Germinal center (tissue), 1 donor: ENCODE data around the gene ADGRG1.
"Not testable (repeated sequence)": the region's sequence is repeated elsewhere in the genome, so short reads cannot be mapped to it uniquely, and the experiment has no call there.

Experiments
- DNase-seq: peaks from one replicate; pipeline ENCODE4 v3.0.0; 2012; ENCODE audit warnings: mixed read lengths, low spot score

Gene ADGRG1

DNA sequence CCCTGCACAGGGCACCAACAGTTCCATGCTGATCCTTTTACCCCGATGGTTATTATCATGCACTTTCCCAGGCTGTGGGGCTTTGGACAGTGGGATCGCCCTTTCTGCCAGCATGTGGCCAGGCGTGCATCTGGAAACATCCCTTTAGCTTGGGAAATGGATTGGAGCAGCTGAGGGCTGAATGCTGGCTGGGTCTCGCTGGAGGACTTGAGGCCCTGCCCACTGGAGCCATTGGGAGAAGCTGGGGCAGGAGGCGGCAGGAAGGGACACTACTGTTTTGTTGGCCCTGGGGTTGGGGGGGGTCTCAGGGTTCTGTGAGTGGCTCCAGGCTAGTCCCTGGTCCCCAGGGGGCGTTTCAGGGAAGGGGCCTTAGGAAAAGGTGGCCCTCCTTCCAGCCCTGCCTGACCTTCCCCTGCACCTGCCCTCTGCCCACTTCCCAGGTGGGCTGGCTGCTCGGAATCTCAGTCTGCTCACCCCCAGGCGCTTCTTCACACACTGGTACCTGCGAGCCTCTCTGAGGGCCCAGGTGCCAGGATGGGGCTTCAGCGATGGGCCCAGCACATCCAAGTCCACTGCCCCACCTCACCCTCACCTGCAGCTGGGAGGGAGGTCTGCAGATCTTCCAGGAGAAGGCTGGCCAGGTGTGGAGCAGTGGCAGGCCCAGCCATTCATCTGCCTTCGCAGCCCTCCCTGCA, 38.1 kb downstream of the ADGRG1 start:
- DNase-seq = no peak

DNA sequence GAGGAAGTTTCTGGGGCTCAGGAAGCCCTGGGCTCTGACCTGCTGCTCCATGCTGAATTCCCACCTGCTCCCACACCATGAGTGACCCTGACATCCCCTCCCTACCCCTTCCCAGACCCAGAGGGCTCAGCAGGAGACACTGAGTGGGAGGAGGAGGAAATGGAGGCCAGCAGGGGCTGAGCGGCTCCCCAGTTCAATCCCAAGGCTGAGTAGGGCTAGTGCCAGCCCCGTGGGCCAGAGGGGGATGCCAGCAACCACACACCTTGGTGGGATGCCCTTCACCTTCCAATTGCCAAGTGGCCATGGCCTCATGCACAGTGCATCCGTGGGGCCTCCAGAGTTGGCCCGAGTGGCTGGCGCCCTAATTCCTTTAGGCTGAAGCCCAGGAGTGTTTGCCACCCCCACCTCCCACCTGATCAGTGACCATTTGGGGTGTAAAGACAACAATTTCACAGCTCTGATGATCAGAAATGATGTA, 38.7 kb downstream of the ADGRG1 start:
- DNase-seq = no peak

DNA sequence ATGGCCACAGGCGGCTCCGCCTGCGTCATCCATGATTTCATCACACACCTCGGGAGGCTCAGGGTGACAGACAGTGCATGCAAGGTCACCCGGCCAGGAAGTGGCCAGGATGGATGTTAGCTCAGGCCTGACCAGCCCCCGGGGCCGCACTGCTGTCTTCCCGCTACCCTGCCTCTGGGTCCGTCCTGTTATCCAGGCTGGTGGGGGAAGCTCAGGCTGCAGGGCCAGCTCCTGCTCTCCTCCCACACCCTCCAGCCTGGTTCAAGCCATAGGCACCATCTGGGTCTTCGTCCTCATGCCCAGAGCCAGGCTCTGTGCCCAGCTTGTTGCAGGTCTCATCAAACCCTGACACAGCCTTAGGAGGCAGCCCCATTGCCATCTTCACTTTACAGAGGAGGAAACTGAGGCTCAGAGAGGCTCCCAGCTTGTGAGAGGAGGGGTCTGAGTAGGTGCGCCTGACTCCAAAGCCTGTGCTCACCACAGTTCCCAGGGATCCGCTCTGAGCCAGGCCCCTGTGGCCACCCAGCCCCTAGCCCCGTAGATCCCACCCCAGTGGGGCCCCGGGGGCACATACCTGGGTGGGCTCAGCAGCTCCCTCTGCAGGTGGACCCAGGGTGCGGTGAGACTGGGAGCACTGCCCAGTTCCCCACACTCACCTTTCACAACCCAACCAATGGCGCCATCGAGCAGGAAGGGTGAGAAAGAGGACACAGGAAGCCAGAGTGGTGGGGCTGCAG, 39.3 kb downstream of the ADGRG1 start:
- DNase-seq = no peak

DNA sequence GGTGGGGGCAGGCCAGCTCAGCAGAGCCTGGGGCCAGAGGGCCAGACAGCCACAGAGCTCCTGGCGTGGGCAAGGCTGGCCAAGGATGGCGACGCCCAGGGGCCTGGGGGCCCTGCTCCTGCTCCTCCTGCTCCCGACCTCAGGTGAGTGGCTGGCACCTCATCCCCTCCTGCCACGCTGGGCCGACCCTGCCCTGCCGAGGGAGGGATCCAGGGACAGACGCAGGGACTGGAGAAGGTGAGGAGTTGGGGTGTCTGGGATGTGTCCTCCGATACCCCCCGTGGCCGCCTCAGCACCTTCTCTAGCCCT, 39.8 kb downstream of the ADGRG1 start, which contains the start of gene ADGRG3:
Gene ADGRG3, plus strand, starts transcription at position 44 of the 309 bp plus-strand sequence. Its CDS starts 42 bp downstream, at position 86.
- DNase-seq = no peak

DNA sequence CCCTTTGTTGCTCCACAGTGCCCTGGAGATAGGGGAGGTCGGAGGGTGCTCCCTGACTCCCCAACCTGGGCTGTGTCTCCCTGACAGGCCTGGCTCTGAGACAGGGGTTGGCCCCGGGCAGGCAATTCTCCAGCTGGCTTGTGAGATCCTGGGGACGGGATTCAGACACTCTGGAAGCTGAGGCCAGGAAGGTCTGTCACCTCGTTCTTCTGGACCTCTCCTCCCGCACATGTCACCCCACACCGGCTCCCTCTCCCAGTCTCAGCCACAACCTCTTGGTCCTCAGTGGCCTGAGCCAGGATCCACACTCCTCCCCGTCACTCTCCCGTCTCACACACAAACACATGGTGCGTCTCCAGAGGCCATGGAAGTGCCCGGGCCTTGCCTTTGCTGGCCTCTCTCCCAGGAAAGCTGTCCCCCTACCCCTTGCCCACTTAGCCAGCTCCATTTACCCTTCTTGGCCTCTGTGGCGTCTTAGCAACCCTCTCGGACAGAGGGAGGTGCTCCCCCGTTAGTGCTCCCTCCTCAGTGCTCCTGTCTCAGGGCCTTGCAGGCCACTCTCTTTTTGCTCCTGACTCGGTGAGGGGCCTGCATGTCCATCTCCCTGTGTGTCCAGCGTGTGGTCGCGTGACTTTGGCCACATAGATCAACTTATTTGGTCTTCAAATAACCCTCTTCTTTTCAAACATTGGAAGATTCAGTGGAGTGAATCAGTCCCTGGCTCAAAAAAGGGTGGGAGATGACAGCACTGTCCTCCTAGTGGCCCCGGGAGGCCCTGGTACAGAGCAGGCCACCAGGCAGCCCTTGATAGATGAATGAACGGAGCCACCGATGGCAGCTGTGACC, 40.4 kb downstream of the ADGRG1 start:
- DNase-seq = no peak

DNA sequence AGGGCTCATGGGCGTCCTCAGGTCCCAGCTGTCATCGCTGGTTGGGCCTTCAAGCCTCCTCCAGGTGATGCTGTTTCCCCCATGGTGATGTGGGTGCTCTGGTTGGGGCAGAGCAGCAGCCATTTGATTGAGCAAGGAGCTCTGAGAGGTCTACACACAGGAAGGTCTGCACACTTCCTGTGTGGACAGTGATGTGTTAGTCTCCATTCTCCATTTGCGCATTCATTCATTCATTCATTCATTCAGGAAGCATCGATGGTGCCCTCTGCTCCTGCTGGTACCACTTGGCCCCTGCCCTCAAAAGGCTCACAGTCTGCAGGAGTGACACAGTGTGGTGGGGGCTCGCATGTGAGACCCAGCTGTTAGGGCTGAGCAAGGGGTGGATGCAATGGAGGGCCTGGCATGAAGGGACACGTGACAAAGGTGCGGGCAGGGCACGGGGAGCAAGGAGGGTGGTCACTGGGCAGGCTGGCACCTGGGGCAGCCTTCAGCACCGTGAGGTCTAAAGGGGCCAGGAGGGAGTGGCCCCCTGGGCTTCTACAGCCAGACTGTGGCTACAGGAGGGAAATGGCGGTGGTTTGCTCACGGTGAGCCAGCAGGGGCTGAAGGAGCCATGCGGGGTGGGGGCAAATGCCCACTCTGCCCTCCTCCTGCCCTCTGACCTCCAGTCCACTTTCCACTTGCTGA, 41.2 kb downstream of the ADGRG1 start:
- DNase-seq = no peak

DNA sequence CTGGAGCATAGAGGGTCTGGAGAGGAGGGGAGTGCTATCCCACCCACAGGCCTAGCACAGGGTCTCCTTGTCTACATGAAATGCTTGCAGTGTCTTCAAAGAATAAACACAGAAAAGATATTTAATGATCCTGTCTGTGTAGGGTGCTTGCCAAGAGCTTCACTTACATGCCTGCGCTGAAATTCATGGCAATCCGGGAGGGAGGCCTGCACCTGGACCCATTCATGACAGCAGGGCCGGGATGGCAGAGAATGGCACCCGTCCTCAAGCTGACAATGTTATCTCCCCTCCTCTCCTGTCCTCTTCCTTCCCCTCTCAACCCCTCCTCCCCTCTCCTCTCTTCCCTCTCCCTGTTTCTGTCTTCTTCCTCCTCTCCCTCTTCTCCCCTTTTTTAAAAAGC, 41.8 kb downstream of the ADGRG1 start:
- no peak for DNase-seq

DNA sequence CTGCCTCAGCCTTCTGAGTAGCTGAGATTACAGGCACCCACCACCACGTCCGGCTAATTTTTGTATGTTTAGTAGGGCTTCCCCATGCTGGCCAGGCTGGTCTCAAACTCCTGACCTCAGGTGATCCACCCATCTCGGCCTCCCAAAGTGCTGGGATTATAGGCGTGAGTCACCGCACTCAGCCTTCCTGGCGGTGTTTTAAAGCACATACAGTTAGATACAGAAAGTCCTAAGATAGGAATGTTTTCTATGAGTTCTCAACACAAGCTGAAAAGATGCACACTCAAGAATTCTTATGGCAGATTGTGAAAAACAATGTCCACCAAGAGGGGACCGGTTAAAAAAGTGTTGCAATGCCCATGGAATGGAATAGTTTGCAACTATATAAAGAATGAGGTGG, 43.0 kb downstream of the ADGRG1 start:
- DNase-seq = not testable (repeated sequence)

DNA sequence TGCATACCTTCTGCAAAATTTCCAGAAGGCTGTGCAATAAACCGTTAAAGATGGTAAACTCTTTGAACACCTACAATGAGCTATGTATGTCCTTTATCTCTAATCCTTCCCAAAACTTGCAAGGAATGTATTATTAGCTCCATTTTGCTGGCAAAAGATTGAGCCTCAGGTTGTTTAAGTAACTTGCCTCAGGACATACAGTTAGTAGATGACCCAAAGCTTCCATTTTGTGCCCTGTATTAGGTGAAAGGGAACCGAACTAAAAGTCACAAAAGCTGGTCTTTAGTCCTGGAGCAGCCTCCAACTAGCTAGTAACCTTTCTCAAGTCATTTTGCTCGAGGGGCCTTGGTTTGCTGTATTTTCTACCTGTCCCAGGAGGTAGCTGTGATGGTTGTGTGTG, 44.0 kb downstream of the ADGRG1 start:
- DNase-seq = no peak

DNA sequence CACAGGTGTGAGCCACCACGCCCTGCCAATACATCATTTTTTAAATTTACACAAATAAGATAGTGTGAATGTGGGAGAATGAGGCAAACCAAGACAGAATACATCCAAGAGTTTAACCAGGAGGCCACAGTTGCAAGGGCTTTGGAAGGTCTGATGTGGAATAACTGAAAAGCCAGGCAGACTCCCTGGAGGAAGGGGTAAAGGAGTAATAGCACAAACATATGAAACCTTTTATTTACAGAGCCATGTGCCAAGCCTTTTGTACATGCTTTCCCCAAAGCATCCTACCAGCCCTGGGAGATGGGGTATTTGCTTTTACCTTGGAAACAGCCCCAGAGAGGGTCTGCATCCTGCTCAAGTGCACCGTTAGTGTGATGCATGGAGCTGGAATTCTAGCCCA, 44.4 kb downstream of the ADGRG1 start:
- no peak for DNase-seq

DNA sequence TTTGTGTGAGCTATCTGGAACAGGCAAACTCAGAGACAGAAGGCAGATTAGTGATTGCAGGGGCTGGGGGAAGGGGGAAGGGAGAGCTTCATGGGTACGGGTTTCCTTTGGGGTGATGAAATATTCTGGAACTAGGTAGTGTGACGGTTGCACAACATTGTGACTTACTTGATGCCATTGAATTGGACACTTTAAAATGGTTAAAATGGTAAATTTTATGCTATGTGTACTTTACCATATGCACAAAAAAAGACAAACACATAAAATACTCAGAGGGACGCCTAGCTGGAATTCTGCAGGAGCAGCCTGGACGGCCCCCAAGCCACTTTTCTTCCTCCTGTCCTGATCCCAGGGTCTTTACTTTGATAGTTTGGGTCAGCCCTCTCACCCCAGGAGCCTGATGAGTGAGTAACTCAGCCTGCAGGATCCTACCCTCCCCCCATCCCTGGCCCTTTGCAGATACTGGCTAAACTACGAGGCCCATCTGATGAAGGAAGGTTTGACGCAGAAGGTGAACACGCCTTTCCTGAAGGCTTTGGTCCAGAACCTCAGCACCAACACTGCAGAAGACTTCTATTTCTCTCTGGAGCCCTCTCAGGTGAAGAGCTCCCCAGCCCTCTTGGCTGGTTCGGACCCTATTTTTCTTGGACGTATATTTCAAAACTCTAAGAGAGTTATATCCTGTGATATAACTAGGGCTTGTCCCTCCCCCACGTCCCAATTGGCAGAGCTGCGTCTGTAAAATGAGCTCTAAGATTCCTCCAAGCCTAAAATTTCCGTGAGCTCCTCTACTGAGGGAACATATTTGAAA, 47.5 kb downstream of the ADGRG1 start:
- no peak for DNase-seq

DNA sequence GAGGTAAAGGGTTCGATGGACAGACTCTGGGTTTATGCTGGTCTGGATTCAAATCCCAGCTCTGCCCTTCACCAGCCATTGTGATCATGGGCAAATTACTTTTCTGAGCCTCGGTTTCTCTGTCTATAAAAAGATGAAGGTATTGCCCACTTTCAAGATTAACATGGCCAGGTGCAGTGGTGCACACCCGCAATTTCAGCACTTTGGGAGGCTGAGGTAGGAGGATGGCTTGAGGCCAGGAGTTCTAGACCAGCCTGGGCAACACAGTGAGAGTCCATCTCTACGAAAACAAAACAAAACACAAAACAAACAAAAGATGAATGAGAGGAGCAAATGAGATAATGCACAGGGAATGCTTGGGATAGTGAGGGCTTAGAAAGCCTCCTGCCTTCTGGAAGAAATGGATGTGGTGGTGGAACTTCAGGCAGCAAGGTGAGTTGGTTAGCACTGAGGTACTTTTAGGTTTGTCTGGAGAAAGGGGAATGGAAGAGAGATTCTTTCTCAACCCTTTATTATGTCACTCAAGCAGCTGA, 48.2 kb downstream of the ADGRG1 start:
- no peak for DNase-seq

DNA sequence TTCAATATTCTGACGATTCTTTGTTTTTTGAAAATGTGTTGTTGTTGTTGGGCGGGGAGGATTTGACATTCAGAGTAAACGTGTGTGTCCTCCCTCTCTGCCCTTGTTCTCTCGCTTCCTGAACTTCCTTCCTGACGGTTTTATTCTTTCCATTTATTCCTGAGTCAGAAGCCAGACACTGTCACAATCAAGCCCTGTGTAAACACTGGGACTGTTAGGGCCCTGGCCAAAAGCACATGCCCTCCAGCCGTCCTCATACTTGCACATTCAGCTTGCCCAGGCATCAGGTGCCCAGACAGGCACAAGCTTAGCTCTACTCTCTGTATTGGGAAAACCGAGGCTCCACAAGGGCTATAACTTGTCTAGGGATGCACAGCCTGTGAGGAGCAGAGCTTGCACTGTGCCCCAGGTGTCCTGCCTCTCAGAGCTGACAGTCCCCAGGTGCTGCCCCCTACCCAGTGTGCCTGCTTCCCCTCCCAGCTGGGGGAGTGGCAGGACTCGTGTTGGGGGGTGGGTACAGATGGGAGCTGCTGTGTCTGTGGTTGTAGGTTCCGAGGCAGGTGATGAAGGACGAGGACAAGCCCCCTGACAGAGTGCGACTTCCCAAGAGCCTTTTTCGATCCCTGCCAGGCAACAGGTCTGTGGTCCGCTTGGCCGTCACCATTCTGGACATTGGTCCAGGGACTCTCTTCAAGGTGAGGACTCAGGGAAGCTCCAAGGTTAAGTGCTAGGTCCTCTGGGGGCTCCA, 49.4 kb downstream of the ADGRG1 start:
- no peak for DNase-seq

DNA sequence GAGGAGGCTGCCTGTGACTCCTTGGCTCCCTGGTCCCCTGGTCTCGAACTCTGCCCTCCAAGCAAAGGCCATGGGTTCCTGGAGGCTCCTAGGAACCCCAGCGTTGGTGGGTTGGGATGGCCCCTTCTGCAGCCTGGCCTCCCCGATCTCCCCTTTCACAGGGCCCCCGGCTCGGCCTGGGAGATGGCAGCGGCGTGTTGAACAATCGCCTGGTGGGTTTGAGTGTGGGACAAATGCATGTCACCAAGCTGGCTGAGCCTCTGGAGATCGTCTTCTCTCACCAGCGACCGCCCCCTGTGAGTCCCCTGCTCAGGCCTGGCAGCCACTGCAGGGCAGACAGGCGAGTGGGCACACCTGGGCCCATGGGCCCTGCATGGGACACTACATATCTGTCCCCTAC, 50.6 kb downstream of the ADGRG1 start:
- no peak for DNase-seq

DNA sequence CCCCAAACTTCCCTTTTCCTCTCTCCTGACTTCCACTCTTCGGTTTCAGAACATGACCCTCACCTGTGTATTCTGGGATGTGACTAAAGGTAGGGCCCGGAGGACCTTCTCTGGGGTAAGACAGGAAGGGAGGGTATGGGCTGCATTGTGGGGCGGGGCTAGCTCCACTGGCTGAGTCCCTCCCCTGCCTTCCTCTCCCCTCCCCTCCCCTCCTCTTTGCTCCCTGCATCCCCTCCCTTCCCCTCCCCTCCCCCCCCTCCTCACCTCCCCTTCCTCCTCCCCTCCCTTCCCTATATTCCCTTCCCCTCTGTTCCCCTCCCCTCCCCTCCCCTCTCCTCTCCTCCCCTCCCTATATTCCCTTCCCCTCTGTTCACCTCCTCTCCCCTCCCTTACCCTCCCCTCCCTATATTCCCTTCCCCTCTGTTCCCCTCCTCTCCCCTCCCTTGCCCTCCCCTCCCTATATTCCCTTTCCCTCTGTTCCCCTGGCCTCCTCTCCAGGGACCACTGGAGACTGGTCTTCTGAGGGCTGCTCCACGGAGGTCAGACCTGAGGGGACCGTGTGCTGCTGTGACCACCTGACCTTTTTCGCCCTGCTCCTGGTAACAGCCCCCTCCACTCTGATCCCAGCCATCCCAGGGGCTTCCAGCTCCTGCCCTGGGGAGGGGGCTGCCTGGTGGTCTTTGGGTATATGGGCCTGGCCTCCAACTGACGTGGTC, 51.5 kb downstream of the ADGRG1 start:
- DNase-seq = no peak

DNA sequence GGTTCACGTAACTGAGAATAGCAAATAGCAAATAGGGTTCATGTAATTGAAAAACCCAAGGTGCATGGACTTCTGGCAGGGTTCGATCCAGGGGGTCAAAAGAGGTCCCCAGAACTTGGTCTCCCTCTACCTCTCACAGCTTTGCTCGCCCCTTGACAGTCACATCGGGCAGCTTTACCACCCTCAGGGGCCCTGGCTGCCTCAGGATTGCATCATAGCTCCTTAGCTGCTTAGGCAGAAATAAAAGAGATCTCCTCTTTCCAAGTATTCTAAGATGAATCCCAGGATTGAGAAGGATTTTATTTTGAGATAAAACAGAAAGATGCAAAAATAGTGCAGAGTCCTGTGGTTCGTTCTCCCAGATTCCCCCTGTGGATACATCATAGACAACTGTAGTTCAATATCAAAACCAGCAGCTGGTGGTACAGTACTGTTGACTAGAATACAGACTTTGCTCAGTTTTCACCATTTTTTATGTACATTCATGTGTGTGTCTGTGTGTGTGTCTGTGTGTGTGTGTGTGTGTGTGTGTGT, 52.5 kb downstream of the ADGRG1 start:
- DNase-seq = no peak

DNA sequence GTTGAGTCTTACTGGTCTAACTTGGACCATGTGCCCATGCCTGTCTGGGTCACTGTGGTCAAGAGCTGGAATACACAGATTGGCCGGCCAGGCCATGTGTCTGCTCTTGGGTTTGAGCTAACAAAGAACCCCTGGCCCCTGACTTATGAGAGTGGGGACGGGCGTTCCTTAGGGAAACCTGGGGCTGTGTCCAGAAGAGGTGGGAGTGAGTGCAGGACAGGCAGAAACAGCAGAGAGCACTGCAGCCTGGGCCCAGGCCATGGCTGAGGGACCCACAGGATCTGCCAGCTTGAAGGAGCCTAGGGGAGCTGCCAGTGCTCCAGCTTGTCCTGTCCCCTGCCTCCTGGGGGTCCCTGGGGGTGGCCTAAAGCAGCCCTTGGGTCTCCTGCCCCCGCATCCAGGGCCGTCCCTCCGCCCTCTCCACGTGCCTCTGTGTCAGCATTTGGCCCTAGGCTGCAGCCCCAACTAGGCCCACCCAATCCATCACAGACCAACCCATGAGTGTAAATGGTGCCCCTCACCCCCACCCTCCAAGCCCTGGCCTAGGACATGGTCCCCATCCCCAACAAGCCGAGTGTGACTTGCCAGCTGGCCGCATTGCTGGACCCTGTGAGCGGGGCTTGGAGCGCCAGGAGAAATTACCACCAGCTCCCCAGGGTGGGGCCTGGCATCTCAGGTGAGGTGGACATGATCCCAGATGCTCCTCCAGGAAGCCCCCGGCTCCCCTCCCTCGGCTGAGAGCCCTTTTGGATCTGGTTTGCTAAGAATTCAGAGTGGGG, 53.7 kb downstream of the ADGRG1 start:
- no peak for DNase-seq

DNA sequence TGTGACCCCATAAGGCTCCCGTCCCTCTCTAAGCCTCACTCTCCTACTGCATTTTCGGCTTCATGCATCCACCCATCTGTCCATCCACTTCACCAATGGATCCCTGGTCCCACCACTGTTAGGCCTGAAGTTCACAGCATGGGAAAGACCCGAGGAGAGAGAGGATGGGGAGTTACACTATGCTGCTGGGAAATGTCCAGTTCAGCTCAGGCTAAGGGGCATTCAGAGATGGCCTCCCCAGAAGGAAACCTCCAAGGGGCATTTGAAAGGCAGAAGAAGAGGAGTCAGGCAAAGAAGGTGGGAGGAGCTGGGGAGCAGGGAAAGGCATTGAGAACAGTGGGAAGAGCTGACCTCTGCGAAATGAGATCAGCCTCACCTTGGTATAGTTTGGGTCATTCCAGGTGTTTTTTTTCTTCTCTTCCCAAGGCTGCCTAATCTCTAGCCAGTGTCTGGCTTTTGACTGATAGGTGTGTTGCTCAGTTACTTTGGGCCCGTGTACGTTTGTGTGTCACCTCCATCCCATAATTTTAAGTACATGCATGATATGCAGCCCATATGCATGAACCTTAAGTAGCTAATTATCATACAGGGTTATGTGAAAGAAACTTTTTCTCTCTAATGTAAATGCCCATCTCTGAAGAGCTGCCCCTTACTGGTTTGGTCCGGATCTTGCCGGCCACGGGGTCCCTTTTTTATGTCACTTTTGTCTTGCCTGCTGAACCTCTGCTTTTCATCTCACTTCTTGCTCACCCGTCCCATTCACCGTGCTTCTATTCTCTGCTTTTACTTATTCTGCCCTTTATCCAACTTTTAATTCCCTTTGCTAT, 54.6 kb downstream of the ADGRG1 start:
- no peak for DNase-seq
